HepG2 (cell line): ENCODE measurements around the gene CRY1. TPM values are rescaled to one million over a fixed set of nuclear protein-coding genes. Genes with fewer than 3 reads are reported as not detected.
A peak's percentile ranks its signal among the peaks of the same experiment; 100 is the strongest.

ENCODE experiments used
- AGO2 ChIP-seq: fragments of 200-400 bp; formaldehyde crosslinking; optimal IDR thresholded peaks from 2 replicates; pipeline ENCODE3; 2017; ENCODE audit warnings: mild to moderate bottlenecking, low read depth, low read length, moderate library complexity
- FOXA3 ChIP-seq: IDR thresholded peaks from 2 replicates; pipeline ENCODE4 v1.6.1; 2016; ENCODE audit warnings: missing genetic modification reagents, missing compliant biosample characterization
- GPN1 ChIP-seq: sonication (generic); formaldehyde crosslinking; IDR thresholded peaks from 2 replicates; pipeline ENCODE4 v1.5.1; 2020; ENCODE audit warnings: missing genetic modification reagents, borderline replicate concordance
- MXD1 ChIP-seq: sonication (generic); formaldehyde crosslinking; IDR thresholded peaks from 2 replicates; pipeline ENCODE4 v1.4.0; 2020; ENCODE audit warnings: mild to moderate bottlenecking, missing genetic modification reagents
- MXD4 ChIP-seq: IDR thresholded peaks from 2 replicates; pipeline ENCODE4 v1.6.1; 2016; ENCODE audit warnings: mild to moderate bottlenecking, missing biosample characterization, missing genetic modification reagents
- NFIC ChIP-seq: IDR thresholded peaks from 2 replicates; pipeline ENCODE4 v1.6.1; 2012; ENCODE audit warnings: mild to moderate bottlenecking, low read length, inconsistent platforms
- NFRKB ChIP-seq: fragments of 450-650 bp; IDR thresholded peaks from 2 replicates; pipeline ENCODE4 v1.6.1; 2017
- PLSCR1 ChIP-seq: sonication (generic); formaldehyde crosslinking; IDR thresholded peaks from 2 replicates; pipeline ENCODE4 v1.5.0; 2020; ENCODE audit warnings: missing genetic modification reagents, mild to moderate bottlenecking, borderline replicate concordance
- SATB2 ChIP-seq: sonication (generic); formaldehyde crosslinking; IDR thresholded peaks from 2 replicates; pipeline ENCODE4 v1.5.0; 2020; ENCODE audit warnings: missing genetic modification reagents
- SMARCC2 ChIP-seq: fragments of 450-650 bp; IDR thresholded peaks from 2 replicates; pipeline ENCODE4 v1.6.1; 2017; ENCODE audit warnings: antibody characterized with exemption, mild to moderate bottlenecking
- TGIF2 ChIP-seq: IDR thresholded peaks from 2 replicates; pipeline ENCODE4 v1.6.1; 2016; ENCODE audit warnings: control low read depth, missing compliant biosample characterization
- ZBED4 ChIP-seq: sonication (generic); formaldehyde crosslinking; IDR thresholded peaks from 2 replicates; pipeline ENCODE4 v1.4.0; 2020; ENCODE audit warnings: missing genetic modification reagents, borderline replicate concordance
- ZFAT ChIP-seq: sonication (generic); formaldehyde crosslinking; conservative IDR thresholded peaks from 2 replicates; pipeline ENCODE4 v1.8.1; 2023; ENCODE audit warnings: missing genetic modification reagents, inconsistent platforms
- ZFP62 ChIP-seq: sonication (generic); formaldehyde crosslinking; IDR thresholded peaks from 2 replicates; pipeline ENCODE4 v1.4.0; 2020; ENCODE audit warnings: missing genetic modification reagents
- ZIK1 ChIP-seq: sonication (generic); formaldehyde crosslinking; IDR thresholded peaks from 2 replicates; pipeline ENCODE4 v1.5.0; 2020; ENCODE audit warnings: mild to moderate bottlenecking, low read depth, missing genetic modification reagents, borderline replicate concordance
- ZNF12 ChIP-seq: sonication (generic); formaldehyde crosslinking; IDR thresholded peaks from 2 replicates; pipeline ENCODE4 v1.5.0; 2020; ENCODE audit warnings: missing genetic modification reagents
- ZNF512 ChIP-seq: sonication (generic); formaldehyde crosslinking; IDR thresholded peaks from 2 replicates; pipeline ENCODE4 v1.4.0; 2020; ENCODE audit warnings: mild to moderate bottlenecking, missing genetic modification reagents
- ZNF530 ChIP-seq: sonication (generic); formaldehyde crosslinking; IDR thresholded peaks from 2 replicates; pipeline ENCODE4 v1.5.0; 2020; ENCODE audit warnings: low read depth, mild to moderate bottlenecking, missing genetic modification reagents
- ZNF567 ChIP-seq: sonication (generic); formaldehyde crosslinking; IDR thresholded peaks from 2 replicates; pipeline ENCODE4 v1.8.1; 2023; ENCODE audit warnings: mild to moderate bottlenecking, missing genetic modification reagents, borderline replicate concordance
- polyA plus RNA-seq, 8 experiments: library from polyadenylated mRNA; depleted of rRNA in 3 of 8; stranded (reverse) in 7 of 8; unstranded in 1 of 8; fragments of >200 nt; fragmentation: Illumina TruSeq in 4 of 8; extraction: Trizol in 4 of 8; gene quantifications; 2 replicates each; pipeline versions ENCODE4 v1.2.1 to v1.2.3, GENCODE V29; 2011 to 2016; ENCODE audit warnings: low read depth in 4 of 8, missing spikeins in 1 of 8, mixed read lengths in 1 of 8; ENCODE audit not compliant: insufficient read depth in 1 of 8
- total RNA-seq, 5 experiments: library from RNA; depleted of rRNA; stranded (reverse); fragments of >200 nt; fragmentation: Illumina TruSeq; extraction: Trizol; gene quantifications; 2 replicates each; pipeline ENCODE4 v1.2.3, GENCODE V29; 2016; ENCODE audit warnings: low read depth in 1 of 5
- TF ChIP-seq, protein P1 (sequence below): sonication (generic); formaldehyde crosslinking; IDR thresholded peaks from 2 replicates; pipeline ENCODE4 v1.4.0; 2020; ENCODE audit warnings: missing genetic modification reagents, low read depth, mild to moderate bottlenecking, borderline replicate concordance
- TF ChIP-seq, protein P2 (sequence below): sonication (generic); formaldehyde crosslinking; conservative IDR thresholded peaks from 2 replicates; pipeline ENCODE4 v1.5.0; 2020; ENCODE audit warnings: missing genetic modification reagents

The CRY1 gene
- total and polyA plus RNA-seq, 2 of the 13 experiments (the other 11 are each of a cell fraction or from before 2014, with no cell fraction given) = 11.4 to 13.9 TPM

GRCh38 chr12:107093417-107094182 is at the start of gene CRY1 (continued):
- peak; percentile 8; the same call in 1 of the 2 replicates for TF ChIP-seq FOXA3 (CRISPR knock-in tag)
- no peak for TF ChIP-seq SMARCC2
- TF ChIP-seq, protein P1, sequence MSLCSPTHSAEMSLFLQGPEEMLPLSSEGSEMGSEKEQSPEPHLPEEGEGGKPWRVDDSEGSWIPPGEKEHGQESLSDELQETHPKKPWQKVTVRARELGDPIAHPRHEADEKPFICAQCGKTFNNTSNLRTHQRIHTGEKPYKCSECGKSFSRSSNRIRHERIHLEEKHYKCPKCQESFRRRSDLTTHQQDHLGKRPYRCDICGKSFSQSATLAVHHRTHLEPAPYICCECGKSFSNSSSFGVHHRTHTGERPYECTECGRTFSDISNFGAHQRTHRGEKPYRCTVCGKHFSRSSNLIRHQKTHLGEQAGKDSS (CRISPR knock-in tag) = no peak
- TF ChIP-seq ZNF512 (CRISPR knock-in tag) = no peak
- TF ChIP-seq NFRKB = no peak
- TF ChIP-seq, protein P2, sequence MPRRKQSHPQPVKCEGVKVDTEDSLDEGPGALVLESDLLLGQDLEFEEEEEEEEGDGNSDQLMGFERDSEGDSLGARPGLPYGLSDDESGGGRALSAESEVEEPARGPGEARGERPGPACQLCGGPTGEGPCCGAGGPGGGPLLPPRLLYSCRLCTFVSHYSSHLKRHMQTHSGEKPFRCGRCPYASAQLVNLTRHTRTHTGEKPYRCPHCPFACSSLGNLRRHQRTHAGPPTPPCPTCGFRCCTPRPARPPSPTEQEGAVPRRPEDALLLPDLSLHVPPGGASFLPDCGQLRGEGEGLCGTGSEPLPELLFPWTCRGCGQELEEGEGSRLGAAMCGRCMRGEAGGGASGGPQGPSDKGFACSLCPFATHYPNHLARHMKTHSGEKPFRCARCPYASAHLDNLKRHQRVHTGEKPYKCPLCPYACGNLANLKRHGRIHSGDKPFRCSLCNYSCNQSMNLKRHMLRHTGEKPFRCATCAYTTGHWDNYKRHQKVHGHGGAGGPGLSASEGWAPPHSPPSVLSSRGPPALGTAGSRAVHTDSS (CRISPR knock-in tag) = no peak
- no peak for TF ChIP-seq PLSCR1 (CRISPR knock-in tag)
- TF ChIP-seq AGO2 = no peak
- no peak for TF ChIP-seq ZNF12 (CRISPR knock-in tag)
- no peak for TF ChIP-seq ZBED4 (CRISPR knock-in tag)
- TF ChIP-seq SATB2 (CRISPR knock-in tag) = no peak
- TF ChIP-seq MXD4 (CRISPR knock-in tag) = peak; percentile 83; the same call in 1 of the 2 replicates
- TF ChIP-seq TGIF2 (CRISPR knock-in tag) = 0 out of 2 replicates have a peak, but pooled peaks have one; percentile 64
- TF ChIP-seq ZNF567 (CRISPR knock-in tag) = no peak; the same call in 1 of the 2 replicates
- no peak for TF ChIP-seq ZFP62 (CRISPR knock-in tag)
- no peak; the same call in 1 of the 2 replicates for TF ChIP-seq ZFAT
- no peak for TF ChIP-seq ZIK1
- TF ChIP-seq GPN1 (CRISPR knock-in tag) = no peak
- TF ChIP-seq ZNF530 (CRISPR knock-in tag) = no peak
- TF ChIP-seq MXD1 (CRISPR knock-in tag) = peak; percentile 62; the same call in 1 of the 2 replicates
- no peak for TF ChIP-seq NFIC
